NCI-H2171 treated with DMSO at 0.1 percent for 48 hours (cell line): Measurements from ENCODE around the gene IL22RA1.
A peak's percentile ranks its signal among the peaks of the same experiment; 100 is the strongest.

Experiments
- DNase-seq: peaks from one replicate; lab custom pipeline; 2025; lab: John Stamatoyannopoulos, UW

Gene IL22RA1

GRCh38 chr1:24142546-24143534 is at the start of gene IL22RA1:
Gene IL22RA1 (minus strand): TSS chr1:24143140. CDS start chr1:24143082, 58 bp downstream.
- no peak for DNase-seq

GRCh38 chr1:24191860-24192259 is 48.9 kb upstream of the IL22RA1 start:
- no peak for DNase-seq

- DNase-seq: no peak
Measured at GRCh38 chr1:24190983-24191461, 48.1 kb upstream of the IL22RA1 start.

- no peak for DNase-seq
Measured at GRCh38 chr1:24189528-24189927, 46.6 kb upstream of the IL22RA1 start.

GRCh38 chr1:24186993-24187790 is 44.3 kb upstream of the IL22RA1 start, which contains the start of gene IFNLR1:
Gene IFNLR1 (minus strand): TSS chr1:24187289. CDS start chr1:24187248, 41 bp downstream.
- peak; percentile 85 for DNase-seq

GRCh38 chr1:24186711-24186992 is 43.7 kb upstream of the IL22RA1 start:
- no peak for DNase-seq

- no peak for DNase-seq
Measured at GRCh38 chr1:24186031-24186710, 43.2 kb upstream of the IL22RA1 start.

GRCh38 chr1:24185076-24185475 is 42.1 kb upstream of the IL22RA1 start:
- no peak for DNase-seq

- no peak for DNase-seq
Measured at GRCh38 chr1:24182061-24182460, 39.1 kb upstream of the IL22RA1 start.

- DNase-seq: no peak
Measured at GRCh38 chr1:24181619-24182018, 38.7 kb upstream of the IL22RA1 start.

- DNase-seq: no peak
Measured at GRCh38 chr1:24180676-24181075, 37.7 kb upstream of the IL22RA1 start.

- no peak for DNase-seq
Measured at GRCh38 chr1:24179251-24179840, 36.4 kb upstream of the IL22RA1 start.

GRCh38 chr1:24178407-24178806 is 35.5 kb upstream of the IL22RA1 start:
- no peak for DNase-seq

GRCh38 chr1:24177161-24177560 is 34.2 kb upstream of the IL22RA1 start:
- peak; percentile 13 for DNase-seq

GRCh38 chr1:24175033-24175755 is 32.3 kb upstream of the IL22RA1 start:
- DNase-seq: no peak

- DNase-seq: no peak
Measured at GRCh38 chr1:24173638-24174575, 31.0 kb upstream of the IL22RA1 start.

- no peak for DNase-seq
Measured at GRCh38 chr1:24172598-24172997, 29.7 kb upstream of the IL22RA1 start.

- no peak for DNase-seq
Measured at GRCh38 chr1:24169286-24169685, 26.3 kb upstream of the IL22RA1 start.

- DNase-seq: no peak
Measured at GRCh38 chr1:24168245-24168644, 25.3 kb upstream of the IL22RA1 start.

- DNase-seq: no peak
Measured at GRCh38 chr1:24167008-24167407, 24.1 kb upstream of the IL22RA1 start.
